DMS79 treated with DMSO at 0.1 percent for 48 hours (cell line): Measurements from ENCODE around the gene ZDHHC24.

Source experiments
- DNase-seq: peaks from one replicate; lab custom pipeline; 2025; lab: John Stamatoyannopoulos, UW

ZDHHC24 gene

DNA sequence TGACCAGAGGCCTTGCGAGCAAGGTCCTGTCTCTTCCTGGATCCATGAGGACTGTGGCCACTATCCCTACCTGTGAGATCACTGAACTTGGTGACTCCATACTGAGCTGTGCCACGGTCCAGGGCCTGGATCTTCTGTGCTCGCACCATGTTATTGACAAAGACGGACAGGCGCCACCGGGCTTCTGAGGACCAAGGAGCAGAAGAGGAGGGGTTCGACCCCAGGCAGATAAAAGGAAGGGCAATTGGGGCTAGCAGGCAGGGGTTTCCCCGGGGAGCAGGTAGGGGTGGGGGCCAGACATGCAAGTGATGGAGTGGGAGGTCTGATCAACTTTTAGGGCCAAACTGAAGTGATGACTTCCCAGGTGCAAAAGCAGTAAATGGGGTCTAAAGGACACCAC is 20.4 kb upstream of the ZDHHC24 start:
- DNase-seq, result no peak

DNA sequence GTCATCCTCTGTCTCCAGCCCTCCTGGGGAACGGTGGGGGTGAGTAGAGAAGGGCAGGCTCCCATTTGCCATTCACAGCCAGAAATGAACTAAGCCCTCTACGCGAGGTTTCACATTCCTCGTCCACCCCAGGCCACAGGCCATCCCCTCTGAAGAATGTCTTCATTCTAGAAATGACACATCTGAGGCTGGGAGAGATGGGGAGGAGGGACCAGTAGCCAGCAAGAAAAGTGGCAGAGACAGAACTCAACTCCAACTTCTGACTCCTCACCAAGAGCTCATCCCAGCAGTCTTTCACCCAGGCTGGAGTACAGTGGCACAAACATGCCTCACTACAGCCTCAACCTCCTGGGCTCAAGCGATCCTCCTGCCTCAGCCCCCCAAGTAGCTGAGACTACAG is 19.1 kb upstream of the ZDHHC24 start:
- no peak for DNase-seq

DNA sequence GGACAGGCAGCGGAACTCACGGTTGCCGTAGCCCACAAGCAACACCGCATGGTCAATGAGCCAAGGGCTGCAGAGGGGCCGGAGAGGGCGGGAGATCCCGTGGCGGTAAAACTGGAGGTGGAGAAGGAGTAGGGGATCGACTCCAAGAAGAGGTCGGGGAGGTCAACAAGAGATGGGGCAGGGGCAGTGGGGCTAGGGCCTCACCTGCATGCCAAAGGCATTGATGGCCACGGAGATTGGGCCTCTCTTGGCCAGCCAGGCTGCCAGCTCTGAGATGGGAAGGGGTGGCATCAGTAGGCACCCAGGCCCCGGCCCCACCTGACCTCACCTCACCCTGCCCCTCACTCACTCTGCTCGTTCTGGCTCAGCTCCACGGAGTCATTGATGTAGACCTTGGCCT is 18.7 kb upstream of the ZDHHC24 start:
- no peak for DNase-seq

DNA sequence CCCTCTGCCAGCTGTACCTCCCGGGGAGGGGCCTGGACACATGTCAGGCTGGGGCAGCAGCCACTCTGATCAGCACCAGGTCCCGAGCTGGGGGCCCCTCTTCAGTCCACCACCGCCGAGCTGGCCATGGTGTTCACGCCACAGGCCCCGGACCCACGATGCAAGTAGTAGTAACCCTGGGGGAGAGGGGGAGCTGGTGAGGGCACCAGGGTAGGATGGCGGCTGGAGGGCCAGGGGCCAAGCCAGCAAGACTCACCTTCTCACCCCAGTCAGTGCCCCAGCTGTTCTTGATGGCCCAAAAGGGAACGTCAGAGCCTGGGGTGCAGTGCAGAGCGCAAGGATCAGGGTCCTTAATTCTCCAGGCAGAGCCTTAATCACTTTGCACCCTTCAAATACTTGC is 18.0 kb upstream of the ZDHHC24 start:
- DNase-seq, result no peak

DNA sequence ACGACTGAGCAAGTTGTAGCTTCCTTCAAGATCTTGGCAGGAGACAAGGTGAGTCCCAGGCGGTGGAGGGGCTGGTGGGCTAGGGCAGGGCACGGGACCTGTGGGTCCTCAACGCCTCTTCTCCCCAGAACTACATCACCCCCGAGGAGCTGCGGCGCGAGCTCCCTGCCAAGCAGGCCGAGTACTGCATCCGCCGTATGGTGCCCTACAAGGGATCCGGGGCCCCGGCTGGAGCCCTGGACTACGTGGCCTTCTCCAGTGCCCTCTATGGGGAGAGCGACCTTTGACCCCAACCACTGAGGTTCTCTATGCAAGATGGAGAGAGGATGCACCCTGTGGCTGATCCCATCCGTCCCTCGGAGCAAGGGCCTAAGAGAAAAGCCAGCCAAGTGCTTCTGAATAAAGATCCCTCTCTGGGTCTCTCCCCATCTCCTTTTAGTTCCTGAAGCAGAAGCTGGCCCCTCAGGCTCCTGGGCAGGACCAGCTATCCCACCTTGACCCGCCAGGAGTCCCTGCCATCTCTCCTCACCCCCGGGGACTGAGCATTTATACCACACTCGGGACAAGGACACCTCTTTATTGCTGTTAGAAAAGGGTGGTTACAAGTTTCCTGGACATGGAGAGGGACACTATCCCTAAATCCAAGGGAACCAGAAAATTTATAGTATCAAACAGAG is 17.2 kb upstream of the ZDHHC24 start:
- DNase-seq, result no peak

DNA sequence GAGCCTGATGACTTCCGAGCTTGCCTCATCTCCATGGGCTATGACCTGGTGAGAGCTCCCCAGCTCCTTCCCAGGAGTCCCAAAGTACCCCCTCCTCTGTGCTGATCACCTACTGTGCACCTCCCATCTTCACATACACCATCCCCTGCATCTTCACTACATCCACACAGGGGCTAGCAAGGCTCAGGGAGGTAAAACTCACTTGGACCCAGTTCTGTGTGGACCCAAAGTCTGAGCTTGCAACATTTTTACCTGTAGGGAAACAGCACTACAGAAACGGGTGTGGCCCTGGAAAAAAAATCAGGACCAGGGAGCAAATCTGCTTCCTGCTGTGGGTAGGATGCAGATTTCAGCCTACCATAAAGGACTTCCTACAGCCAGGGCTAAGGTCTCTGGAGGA is 16.4 kb upstream of the ZDHHC24 start:
- DNase-seq, result no peak

DNA sequence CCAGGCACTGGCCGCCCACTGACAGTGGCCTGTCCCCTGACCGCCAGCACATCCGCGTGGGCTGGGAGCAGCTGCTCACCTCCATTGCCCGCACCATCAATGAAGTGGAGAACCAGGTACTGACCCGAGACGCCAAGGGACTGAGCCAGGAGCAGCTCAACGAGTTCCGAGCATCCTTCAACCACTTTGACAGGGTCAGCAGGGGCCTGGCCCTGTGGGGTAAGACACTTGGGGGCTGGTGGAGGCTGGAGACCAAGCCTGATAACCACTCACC is 16.1 kb upstream of the ZDHHC24 start:
- DNase-seq, result no peak

DNA sequence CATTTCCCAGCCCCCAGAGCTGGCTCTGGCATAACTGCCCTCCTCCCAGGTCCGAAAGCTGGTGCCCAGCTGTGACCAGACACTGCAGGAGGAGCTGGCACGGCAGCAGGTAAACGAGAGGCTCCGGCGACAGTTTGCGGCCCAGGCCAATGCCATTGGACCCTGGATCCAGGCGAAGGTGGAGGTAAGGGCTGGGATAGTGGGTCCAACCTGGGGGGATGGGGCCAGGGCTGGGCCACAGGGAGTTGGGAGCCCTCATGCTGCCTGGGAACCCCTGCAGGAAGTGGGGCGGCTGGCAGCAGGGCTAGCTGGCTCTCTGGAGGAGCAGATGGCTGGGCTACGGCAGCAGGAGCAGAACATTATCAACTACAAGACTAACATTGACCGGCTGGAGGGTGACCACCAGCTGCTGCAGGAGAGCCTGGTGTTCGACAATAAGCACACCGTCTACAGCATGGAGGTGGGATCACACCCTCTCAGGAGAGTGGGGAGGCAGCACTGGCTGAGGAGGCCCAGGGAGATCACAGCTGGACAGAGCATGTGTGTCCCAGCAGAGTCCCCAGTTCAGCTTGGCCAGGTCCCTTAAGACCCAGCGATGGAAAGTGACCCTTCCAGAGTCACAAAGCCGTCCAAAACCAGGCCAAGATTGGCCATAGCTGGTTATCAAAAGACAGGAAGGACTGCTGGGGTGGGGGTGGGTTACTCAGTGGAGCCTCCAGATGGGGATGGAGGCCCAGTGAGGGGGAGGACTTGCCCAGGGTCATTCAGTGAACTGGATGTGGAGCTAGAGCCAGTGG is 15.5 kb upstream of the ZDHHC24 start:
- DNase-seq, result no peak

DNA sequence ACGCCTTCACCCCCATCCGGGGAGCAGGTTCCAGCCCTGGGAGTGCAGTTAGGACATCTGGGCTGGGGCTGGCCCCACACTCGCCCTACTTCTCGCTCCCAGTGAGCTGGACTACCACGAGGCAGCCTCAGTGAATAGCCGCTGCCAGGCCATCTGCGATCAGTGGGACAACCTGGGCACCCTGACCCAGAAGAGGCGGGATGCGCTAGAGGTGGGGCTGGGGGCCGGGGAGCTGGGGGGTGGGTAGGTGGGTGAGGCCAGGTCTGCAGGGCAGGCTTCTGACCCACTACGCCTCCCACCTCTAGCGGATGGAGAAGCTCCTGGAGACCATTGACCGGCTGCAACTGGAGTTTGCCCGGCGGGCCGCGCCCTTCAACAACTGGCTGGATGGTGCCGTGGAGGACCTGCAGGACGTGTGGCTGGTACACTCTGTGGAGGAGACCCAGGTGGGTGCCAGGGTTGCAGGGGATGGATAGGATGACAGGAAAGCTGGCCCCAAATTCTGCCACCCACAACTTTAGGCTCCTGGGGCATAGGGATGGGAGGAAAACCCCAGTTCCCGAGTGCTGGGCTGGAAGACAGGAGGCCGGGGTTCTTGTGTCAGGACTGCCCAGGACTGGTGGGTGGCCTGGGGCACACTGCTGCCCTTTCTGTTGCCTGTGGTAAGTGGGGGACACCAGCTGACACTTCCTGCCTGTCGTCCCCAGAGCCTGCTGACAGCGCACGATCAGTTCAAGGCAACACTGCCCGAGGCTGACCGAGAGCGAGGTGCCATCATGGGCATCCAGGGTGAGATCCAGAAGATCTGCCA is 14.2 kb upstream of the ZDHHC24 start:
- no peak for DNase-seq

DNA sequence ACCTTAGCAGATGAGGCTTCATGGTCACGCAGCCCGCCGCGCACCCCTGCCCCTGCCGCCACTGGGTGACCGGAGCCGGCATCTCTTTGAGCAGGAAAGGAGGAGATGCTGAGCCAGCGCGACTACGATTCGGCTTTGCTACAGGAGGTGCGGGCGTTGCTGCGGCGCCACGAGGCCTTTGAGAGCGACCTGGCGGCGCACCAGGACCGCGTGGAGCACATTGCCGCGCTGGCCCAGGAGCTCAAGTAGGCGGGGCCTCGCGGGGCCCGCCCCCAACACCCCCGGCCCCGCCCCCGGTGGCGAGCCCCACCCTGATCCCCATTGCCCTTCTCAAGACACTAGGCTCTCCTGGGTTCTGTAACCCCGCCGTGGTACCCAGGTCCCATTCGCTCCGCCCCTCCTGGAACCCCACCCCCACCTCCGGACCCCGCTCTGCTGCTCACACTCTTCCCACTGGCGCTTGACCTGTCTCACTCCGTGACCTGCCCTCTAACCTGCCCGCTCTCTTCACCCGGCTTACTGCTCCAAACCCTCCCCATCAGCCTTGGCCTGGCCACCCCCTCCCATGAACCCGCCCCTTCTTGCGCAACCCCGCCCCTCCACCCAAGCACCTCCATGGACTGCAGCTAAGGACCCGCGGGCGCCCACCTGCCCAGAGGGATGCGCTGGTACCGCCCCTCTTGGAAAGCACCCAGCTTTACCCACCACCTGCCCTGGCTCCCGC is 13.5 kb upstream of the ZDHHC24 start:
- DNase-seq, result no peak

DNA sequence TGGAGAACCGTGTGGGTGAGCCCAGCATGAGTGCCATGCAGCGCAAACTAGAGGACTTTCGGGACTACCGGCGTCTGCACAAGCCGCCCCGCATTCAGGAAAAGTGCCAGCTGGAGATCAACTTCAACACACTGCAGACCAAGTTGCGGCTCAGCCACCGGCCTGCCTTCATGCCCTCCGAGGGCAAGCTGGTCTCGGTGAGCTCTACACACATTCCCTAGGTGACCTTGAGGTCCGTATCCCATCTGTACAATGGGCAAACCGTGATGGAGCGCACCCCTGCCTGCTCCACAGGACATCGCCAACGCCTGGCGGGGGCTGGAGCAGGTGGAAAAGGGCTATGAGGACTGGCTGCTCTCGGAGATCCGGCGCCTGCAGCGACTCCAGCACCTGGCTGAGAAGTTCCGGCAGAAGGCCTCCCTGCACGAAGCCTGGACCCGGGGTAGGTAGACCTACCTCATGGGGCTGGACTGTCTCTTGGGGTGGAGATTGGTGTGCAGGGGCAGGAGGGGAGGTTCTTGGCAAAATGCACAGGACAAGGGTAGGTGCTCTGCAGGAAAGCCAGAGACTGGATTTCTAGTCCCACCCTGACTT is 12.0 kb upstream of the ZDHHC24 start:
- peak; percentile 7 for DNase-seq

DNA sequence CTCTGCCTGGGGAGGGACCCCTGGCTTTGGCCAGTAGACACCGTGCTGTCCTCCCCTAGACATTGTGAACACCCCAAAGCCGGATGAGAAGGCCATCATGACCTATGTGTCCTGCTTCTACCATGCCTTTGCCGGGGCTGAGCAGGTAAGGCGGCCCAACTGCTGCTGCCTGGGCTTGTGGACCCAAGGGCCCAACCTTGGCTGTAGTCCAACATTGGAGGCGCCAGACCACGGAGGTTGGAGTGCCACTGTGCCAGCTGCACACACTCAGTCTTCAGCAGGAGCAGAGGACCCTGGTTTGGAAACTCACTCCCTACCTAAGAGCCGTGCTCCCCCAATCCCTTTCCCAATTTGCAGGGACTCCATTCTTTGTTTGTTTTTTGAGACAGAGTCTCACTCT is 10.2 kb upstream of the ZDHHC24 start:
- peak; percentile 85 for DNase-seq

DNA sequence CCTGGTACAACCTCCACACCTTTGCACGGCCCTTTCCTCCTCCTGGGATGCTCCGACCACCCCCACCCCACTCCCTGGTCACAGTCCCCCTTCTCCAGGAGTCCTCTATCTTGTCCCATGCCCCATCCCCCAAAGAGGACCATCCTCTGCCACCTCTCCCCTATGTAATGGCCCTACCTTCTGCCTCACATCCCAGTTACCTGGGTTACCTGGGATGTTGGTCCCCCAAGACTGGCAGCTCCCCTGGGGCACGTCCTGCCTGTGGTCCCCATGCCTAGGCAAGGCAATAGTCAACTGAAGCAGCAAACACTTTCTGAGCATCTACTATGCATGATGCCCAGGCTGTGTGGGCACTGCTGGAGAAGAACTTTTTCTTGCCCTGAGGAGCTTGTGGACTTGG is 9.6 kb upstream of the ZDHHC24 start:
- DNase-seq, result no peak

DNA sequence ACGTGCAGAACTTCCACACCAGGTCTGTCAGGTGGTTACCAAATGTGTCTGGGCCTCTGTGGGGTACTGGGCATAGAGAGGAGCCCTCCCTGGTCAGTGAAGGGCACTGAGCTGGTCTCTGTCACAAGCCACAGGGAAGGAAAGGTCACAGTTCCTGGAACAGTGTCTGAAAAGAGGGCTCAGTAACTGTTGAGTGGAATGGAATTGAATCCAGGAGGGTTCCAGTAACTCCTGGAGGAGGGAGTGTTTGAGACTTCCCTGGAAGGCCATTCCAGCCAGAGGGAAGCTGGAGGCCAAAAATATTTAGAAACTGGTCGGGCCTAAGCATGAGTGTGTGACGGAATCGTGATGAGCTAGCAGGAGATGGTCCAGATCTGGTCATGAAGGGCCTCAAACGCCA is 8.8 kb upstream of the ZDHHC24 start:
- DNase-seq, result no peak

DNA sequence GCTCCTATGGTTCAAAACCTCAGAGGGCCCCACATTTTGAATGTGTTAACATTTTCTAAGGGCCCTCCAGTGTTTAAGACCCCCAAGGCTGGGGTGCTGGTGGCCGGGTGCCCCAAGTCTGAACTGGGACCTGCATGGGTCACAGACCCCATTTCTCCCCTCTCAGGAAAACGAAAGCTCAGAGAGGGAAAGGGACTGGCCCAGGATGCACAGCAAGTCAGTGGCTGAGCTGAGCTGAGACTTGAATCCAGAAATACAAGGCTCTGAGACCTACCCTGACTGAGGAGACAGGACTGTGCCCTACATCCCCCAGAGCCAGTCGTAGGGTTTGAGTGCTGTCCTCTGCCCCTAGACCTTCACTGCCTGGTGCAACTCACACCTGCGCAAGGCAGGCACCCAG is 5.0 kb upstream of the ZDHHC24 start:
- no peak for DNase-seq

DNA sequence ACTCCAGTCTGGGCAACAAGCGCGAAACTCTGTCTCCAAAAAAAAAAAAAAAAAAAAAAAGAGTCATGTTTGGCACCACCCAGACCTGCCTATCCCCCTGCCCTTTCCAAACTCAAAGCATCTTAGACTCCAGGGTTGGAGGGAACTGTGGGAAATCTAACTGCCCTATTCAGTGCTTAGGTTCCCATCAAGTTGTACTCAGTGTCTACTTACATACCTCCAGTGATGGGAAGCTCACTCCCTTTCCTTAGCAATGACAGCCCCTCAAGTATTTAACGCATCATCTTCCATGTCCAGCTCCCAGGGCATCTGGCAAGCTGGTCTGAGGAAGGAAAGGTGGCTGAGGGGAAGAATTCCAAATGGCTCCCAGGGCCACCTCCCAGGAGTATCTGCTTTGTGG is 3.8 kb upstream of the ZDHHC24 start:
- no peak for DNase-seq

DNA sequence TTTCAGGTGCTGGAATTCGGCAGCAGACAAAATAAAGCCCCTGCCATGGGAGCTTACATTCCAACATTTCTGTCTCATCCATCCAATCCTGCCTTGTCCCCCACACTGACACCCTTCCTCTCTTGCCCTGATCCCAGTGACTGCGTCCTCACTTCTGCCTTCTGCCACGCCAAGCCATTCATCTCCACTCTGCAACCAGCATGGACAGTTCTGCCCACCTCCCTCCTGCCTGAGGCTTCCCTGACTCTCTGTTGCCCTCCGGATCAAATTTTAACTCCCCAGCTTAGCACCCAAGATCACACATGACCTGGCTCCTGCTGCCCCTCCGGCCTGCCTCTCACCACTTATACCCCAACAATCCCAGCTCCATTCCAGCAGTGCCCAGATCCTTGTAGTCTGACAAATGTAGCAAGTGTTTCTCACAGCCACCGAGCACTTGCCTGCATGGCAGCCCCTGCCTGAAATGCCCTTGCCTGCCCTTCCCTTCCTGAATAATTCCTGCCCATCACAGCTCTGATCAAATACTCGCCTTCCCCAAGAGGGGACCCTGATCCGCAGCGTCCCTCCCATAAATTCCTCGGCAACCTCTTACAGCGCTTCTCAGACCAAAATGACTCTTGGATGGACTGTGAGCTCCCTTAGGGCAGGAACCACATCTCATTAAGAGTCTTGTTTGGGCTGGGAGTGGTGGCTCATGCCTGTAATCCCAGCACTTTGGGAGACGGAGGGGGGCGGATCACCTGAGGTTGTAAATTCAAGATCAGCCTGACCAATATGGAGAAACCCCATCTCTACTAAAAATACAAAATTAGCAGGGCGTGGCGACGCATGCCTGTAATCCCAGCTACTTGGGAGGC is 3.2 kb upstream of the ZDHHC24 start:
- DNase-seq, result no peak

DNA sequence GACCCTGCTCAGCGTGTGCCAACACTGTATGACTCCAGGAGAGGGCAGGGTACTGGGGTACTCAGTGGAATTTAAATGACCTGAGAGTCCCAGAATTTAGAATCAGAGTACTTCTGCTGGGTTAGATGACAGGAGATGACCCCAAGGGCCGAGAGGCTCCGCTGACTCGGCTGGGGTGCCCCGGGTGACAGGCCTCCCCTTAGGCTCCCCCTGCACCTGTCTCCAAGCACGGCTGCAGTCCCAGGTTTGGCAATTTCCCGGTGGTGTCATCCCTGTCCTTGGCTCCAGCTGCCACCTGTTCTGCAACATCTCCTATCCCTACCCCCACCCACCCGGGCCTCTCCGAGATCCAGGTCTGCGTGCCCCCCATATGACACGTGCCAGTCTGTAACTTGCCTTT is 2.2 kb upstream of the ZDHHC24 start:
- no peak for DNase-seq

DNA sequence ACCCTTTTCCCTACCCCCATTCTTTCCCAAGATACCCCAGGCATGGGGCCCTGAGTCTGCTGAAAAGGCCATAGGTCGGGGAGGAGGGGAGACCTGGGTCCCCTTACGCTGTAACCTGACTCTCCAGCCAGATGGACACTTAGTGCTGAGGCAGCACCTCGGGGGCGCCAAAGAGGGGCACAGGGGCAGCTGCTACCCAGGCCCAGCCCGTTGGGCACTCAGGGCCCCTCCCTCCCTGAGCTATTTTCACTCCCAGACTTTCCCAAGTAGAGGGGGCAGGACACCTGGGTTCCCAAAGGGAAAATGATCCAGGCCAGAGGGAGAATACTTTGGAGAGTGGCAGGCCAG is 1.8 kb upstream of the ZDHHC24 start:
- no peak for DNase-seq

DNA sequence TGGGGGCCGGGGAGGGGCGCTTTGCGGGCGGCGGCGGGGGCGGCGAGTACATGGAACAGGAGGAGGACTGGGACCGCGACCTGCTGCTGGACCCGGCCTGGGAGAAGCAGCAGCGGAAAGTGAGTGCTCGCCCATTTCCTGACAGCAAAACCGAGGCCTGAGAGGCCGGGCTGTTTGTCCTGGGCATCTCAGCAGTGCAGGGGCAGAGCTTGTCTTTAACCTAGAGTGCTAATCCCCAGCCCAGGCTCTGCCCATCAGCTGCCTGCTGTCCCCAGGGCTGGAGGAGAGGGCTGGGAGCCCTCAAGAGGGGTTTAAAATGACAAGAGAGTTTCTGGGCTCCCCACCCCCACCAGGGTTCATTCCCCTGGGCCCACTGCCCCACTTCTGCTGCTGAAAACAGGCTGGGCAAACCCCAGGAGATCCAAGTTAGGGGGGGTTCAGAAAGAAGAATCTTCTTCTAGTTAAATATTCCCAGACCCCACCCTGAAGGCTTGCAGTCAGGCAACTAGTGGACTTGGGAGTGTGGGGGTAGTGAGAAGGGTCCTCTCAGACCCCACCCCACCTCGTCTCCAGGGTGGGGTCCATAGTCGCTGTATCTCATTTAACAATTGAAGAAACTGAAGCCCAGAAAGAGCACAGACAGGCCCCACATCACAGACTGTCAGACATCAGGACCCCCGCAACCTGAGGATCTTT is 1.3 kb upstream of the ZDHHC24 start:
- no peak for DNase-seq
